Fibroblast of upper back skin (primary cell): Measurements from ENCODE around the gene CTBP2.

ENCODE experiments used
- DNase-seq: peaks from one replicate; pipeline ENCODE4 v3.0.0-alpha.2; 2013

CTBP2 gene

GRCh38 chr10:125121003-125121402, 39.4 kb downstream of the CTBP2 start:
- DNase-seq = no peak

GRCh38 chr10:125120053-125120710, 40.2 kb downstream of the CTBP2 start:
- DNase-seq = no peak

- no peak for DNase-seq
Observed at GRCh38 chr10:125118701-125119100, 41.7 kb downstream of the CTBP2 start.

GRCh38 chr10:125118011-125118611, 42.3 kb downstream of the CTBP2 start:
- DNase-seq = no peak

GRCh38 chr10:125116652-125117310, 43.6 kb downstream of the CTBP2 start:
- DNase-seq = no peak

GRCh38 chr10:125116041-125116649, 44.2 kb downstream of the CTBP2 start:
- no peak for DNase-seq

GRCh38 chr10:125115409-125115808, 45.0 kb downstream of the CTBP2 start:
- DNase-seq = no peak

- DNase-seq = no peak
Observed at GRCh38 chr10:125114761-125115391, 45.5 kb downstream of the CTBP2 start.

- DNase-seq = peak; percentile 71
Observed at GRCh38 chr10:125113691-125114371, 46.5 kb downstream of the CTBP2 start.

GRCh38 chr10:125112697-125113494, 47.5 kb downstream of the CTBP2 start:
- DNase-seq = no peak

GRCh38 chr10:125111118-125111727, 49.1 kb downstream of the CTBP2 start:
- DNase-seq = no peak

GRCh38 chr10:125107965-125108580, 52.3 kb downstream of the CTBP2 start:
- DNase-seq = no peak

- no peak for DNase-seq
Observed at GRCh38 chr10:125107166-125107949, 53.0 kb downstream of the CTBP2 start.

- no peak for DNase-seq
Observed at GRCh38 chr10:125106586-125106985, 53.8 kb downstream of the CTBP2 start.

- no peak for DNase-seq
Observed at GRCh38 chr10:125105706-125106255, 54.6 kb downstream of the CTBP2 start.

GRCh38 chr10:125105155-125105554, 55.2 kb downstream of the CTBP2 start:
- no peak for DNase-seq

GRCh38 chr10:125104559-125104958, 55.8 kb downstream of the CTBP2 start:
- DNase-seq = no peak

GRCh38 chr10:125103924-125104323, 56.4 kb downstream of the CTBP2 start:
- no peak for DNase-seq

GRCh38 chr10:125103466-125103865, 56.9 kb downstream of the CTBP2 start:
- no peak for DNase-seq

GRCh38 chr10:125102821-125103220, 57.5 kb downstream of the CTBP2 start:
- DNase-seq = no peak
